Superior temporal gyrus (tissue), 1 donor: Measurements from ENCODE around the gene RLBP1.
"Not testable (repeated sequence)": the region's sequence is repeated elsewhere in the genome, so short reads cannot be mapped to it uniquely, and the experiment has no call there.

Experiments
- DNase-seq: peaks from one replicate; pipeline ENCODE4 v3.0.0-alpha.2; 2016; ENCODE audit errors: extremely low spot score

RLBP1 gene

GRCh38 chr15:89221543-89221942 is at the start of gene RLBP1:
Gene RLBP1, minus strand, starts transcription at chr15:89221579. Its CDS starts 2,604 bp downstream, at chr15:89218975.
- peak; percentile 23 for DNase-seq

- DNase-seq = not testable (repeated sequence)
These were observed 28.8 kb upstream of the RLBP1 start for GRCh38 chr15:89250142-89250541.

- no peak for DNase-seq
These were observed 27.2 kb upstream of the RLBP1 start for GRCh38 chr15:89248584-89248983.

GRCh38 chr15:89247446-89247845 is 26.1 kb upstream of the RLBP1 start:
- no peak for DNase-seq

- DNase-seq = no peak
These were observed 23.2 kb upstream of the RLBP1 start for GRCh38 chr15:89244574-89244903.

GRCh38 chr15:89243691-89244573 is 22.6 kb upstream of the RLBP1 start, which contains the start of gene FANCI:
Gene FANCI, plus strand, starts transcription at chr15:89243979. Its CDS starts 3,669 bp downstream, at chr15:89247648.
- peak; percentile 92 for DNase-seq

GRCh38 chr15:89243046-89243690 is 21.8 kb upstream of the RLBP1 start:
- no peak for DNase-seq

GRCh38 chr15:89239883-89240810 is 18.8 kb upstream of the RLBP1 start:
- not testable (repeated sequence) for DNase-seq

GRCh38 chr15:89231832-89232231 is 10.5 kb upstream of the RLBP1 start:
- DNase-seq = no peak

- DNase-seq = no peak
These were observed 8.9 kb upstream of the RLBP1 start for GRCh38 chr15:89230277-89230676.

GRCh38 chr15:89227425-89227824 is 6.0 kb upstream of the RLBP1 start:
- DNase-seq = no peak

GRCh38 chr15:89226359-89227221 is 5.2 kb upstream of the RLBP1 start:
- DNase-seq = no peak

GRCh38 chr15:89225588-89225987 is 4.2 kb upstream of the RLBP1 start:
- DNase-seq = no peak

- DNase-seq = no peak
These were observed 2.8 kb downstream of the RLBP1 start for GRCh38 chr15:89218531-89218930.

GRCh38 chr15:89217686-89218376 is 3.5 kb downstream of the RLBP1 start:
- DNase-seq = no peak

- DNase-seq = no peak
These were observed 4.3 kb downstream of the RLBP1 start for GRCh38 chr15:89217031-89217430.

GRCh38 chr15:89215627-89216026 is 5.8 kb downstream of the RLBP1 start:
- DNase-seq = no peak

GRCh38 chr15:89211678-89212170 is 9.7 kb downstream of the RLBP1 start:
- no peak for DNase-seq

- no peak for DNase-seq
These were observed 12.3 kb downstream of the RLBP1 start for GRCh38 chr15:89209057-89209456.

- no peak for DNase-seq
These were observed 13.1 kb downstream of the RLBP1 start for GRCh38 chr15:89208256-89208655.
